Liver (tissue), 3 donors: ENCODE measurements around the gene SGK1.
"Not testable (repeated sequence)": the region's sequence is repeated elsewhere in the genome, so short reads cannot be mapped to it uniquely, and the experiment has no call there.

Source experiments
- HNF4A ChIP-seq, 2 donors: conservative IDR thresholded peaks; 2 replicates each; pipeline ENCODE4 v1.6.1; 2016; ENCODE audit warnings: antibody characterized with exemption in 2 of 2, mild to moderate bottlenecking in 2 of 2
- JUND ChIP-seq, 2 donors: IDR thresholded peaks; 2 replicates each; pipeline ENCODE4 v1.6.1; 2016; ENCODE audit warnings: antibody characterized with exemption in 2 of 2
- RXRA ChIP-seq, 2 donors: IDR thresholded peaks; 2 replicates each; pipeline ENCODE4 v1.6.1; 2017 to 2018; ENCODE audit warnings: antibody characterized with exemption in 2 of 2, mild to moderate bottlenecking in 1 of 2
- SP1 ChIP-seq: IDR thresholded peaks from 2 replicates; pipeline ENCODE4 v1.6.1; 2018; ENCODE audit warnings: antibody characterized with exemption, mild to moderate bottlenecking
- TAF1 ChIP-seq: conservative IDR thresholded peaks from 2 replicates; pipeline ENCODE4 v1.6.1; 2016; ENCODE audit warnings: antibody characterized with exemption, mild to moderate bottlenecking
- TF ChIP-seq, protein P1 (sequence below): fragments of 150-350 bp; IDR thresholded peaks from 2 replicates; pipeline ENCODE4 v1.5.1; 2017; ENCODE audit warnings: improper control_type of control experiment, low read depth, low read length; ENCODE audit not compliant: missing input control
- TF ChIP-seq, protein P2 (sequence below): IDR thresholded peaks from 2 replicates; pipeline ENCODE4 v1.6.1; 2016; ENCODE audit warnings: antibody characterized with exemption
- donor health status: healthy.
- donor health status: healthy.

DNA sequence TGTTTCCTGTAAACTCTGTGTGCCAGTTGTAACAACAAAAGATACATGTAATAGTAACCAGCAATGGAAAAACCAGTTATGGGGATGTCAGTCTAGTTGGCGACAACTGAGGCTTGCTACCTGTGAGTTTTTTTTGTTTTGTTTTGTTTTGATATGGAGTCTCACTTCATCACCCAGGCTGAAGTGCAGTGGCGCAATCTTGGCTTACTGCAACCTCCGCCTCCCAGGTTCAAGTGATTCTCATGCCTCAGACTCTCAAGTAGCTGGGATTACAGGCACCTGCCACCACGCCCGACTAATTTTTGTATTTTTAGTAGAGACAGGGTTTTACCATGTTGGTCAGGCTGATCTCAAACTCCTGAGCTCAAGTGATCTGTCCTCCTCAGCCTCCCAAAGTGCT lies 136.2 kb downstream of the SGK1 start:
- not testable (repeated sequence) for TF ChIP-seq SP1; RXRA (IDR thresholded peaks at IDR 0.05); TAF1; JUND (IDR thresholded peaks at IDR 0.05); HNF4A (conservative IDR thresholded peaks at IDR 0.05)
- TF ChIP-seq, protein P1, sequence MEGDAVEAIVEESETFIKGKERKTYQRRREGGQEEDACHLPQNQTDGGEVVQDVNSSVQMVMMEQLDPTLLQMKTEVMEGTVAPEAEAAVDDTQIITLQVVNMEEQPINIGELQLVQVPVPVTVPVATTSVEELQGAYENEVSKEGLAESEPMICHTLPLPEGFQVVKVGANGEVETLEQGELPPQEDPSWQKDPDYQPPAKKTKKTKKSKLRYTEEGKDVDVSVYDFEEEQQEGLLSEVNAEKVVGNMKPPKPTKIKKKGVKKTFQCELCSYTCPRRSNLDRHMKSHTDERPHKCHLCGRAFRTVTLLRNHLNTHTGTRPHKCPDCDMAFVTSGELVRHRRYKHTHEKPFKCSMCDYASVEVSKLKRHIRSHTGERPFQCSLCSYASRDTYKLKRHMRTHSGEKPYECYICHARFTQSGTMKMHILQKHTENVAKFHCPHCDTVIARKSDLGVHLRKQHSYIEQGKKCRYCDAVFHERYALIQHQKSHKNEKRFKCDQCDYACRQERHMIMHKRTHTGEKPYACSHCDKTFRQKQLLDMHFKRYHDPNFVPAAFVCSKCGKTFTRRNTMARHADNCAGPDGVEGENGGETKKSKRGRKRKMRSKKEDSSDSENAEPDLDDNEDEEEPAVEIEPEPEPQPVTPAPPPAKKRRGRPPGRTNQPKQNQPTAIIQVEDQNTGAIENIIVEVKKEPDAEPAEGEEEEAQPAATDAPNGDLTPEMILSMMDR: not testable (repeated sequence)
- TF ChIP-seq, protein P2, sequence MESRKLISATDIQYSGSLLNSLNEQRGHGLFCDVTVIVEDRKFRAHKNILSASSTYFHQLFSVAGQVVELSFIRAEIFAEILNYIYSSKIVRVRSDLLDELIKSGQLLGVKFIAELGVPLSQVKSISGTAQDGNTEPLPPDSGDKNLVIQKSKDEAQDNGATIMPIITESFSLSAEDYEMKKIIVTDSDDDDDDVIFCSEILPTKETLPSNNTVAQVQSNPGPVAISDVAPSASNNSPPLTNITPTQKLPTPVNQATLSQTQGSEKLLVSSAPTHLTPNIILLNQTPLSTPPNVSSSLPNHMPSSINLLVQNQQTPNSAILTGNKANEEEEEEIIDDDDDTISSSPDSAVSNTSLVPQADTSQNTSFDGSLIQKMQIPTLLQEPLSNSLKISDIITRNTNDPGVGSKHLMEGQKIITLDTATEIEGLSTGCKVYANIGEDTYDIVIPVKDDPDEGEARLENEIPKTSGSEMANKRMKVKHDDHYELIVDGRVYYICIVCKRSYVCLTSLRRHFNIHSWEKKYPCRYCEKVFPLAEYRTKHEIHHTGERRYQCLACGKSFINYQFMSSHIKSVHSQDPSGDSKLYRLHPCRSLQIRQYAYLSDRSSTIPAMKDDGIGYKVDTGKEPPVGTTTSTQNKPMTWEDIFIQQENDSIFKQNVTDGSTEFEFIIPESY: not testable (repeated sequence)
